Ectodermal cell (in vitro differentiated cells): ENCODE results near the gene PFKFB3.

Experiments used
- H3K27ac ChIP-seq: 2 replicates; pipeline ENCODE4 v1.7.0; 2013; ENCODE audit warnings: mild to moderate bottlenecking, low read depth, low read length; ENCODE audit not compliant: insufficient read depth, poor library complexity, severe bottlenecking
- H3K27me3 ChIP-seq: 2 replicates; pipeline ENCODE4 v1.7.0; 2013; ENCODE audit warnings: mild to moderate bottlenecking, low read length; ENCODE audit not compliant: insufficient read depth, control insufficient read depth, poor library complexity, severe bottlenecking
- H3K36me3 ChIP-seq: one replicate; pipeline ENCODE4 v1.7.0; 2013; ENCODE audit warnings: low read length; ENCODE audit not compliant: control insufficient read depth, insufficient read depth
- H3K4me1 ChIP-seq: one replicate; pipeline ENCODE4 v1.7.0; 2013; ENCODE audit warnings: low read length; ENCODE audit not compliant: control insufficient read depth, insufficient read depth
- H3K4me3 ChIP-seq: 2 replicates; pipeline ENCODE4 v1.7.0; 2013; ENCODE audit warnings: low read depth, low read length, control low read depth; ENCODE audit not compliant: insufficient read depth
- H3K9me3 ChIP-seq: 2 replicates; pipeline ENCODE4 v1.7.0; 2013; ENCODE audit warnings: mild to moderate bottlenecking, low read length, moderate library complexity; ENCODE audit not compliant: control insufficient read depth
- WGBS, 2 experiments: methylation state at CpG; one replicate each; pipeline ENCODE4 v1.1.7; 2013; ENCODE audit warnings: missing lambda C conversion rate in 2 of 2; 5-methylcytosine and 5-hydroxymethylcytosine counted together

Gene PFKFB3

GRCh38 chr10:6211671-6212635 lies 9.2 kb downstream of the PFKFB3 start:
- Histone ChIP-seq H3K4me3 (no peak overlapping the region), H3K27ac (peak overlapping the region; percentile 61), H3K9me3 (no peaks in the 10 kb centered on the region), H3K4me1 (peaks cover 23% of the 10 kb centered on the region), H3K36me3 (peaks cover 28% of the 10 kb centered on the region), H3K27me3 (no peaks in the 10 kb centered on the region)
- WGBS, 2 experiments = 61 to 63% methylated on average over 30 of the region's 30 CpGs

- Histone ChIP-seq H3K27me3 (no peaks in the 10 kb centered on the region), H3K27ac (no peak overlapping the region), H3K9me3 (no peaks in the 10 kb centered on the region), H3K4me1 (peaks cover 23% of the 10 kb centered on the region), H3K4me3 (no peak overlapping the region), H3K36me3 (peaks cover 31% of the 10 kb centered on the region)
- 88 to 93% methylated on average over 3 of the region's 3 CpGs for WGBS, 2 experiments
Observed at GRCh38 chr10:6212806-6213205, 10.1 kb downstream of the PFKFB3 start.

GRCh38 chr10:6213257-6213905 lies 10.6 kb downstream of the PFKFB3 start:
- peaks cover 22% of the 10 kb centered on the region for H3K4me1 ChIP-seq
- WGBS, 2 experiments = 90 to 91% methylated on average over 17 of the region's 17 CpGs
- H3K4me3 ChIP-seq = no peak overlapping the region
- H3K27ac ChIP-seq = no peak overlapping the region
- peaks cover 31% of the 10 kb centered on the region for H3K36me3 ChIP-seq
- no peaks in the 10 kb centered on the region for H3K9me3 ChIP-seq
- no peaks in the 10 kb centered on the region for H3K27me3 ChIP-seq

- Histone ChIP-seq H3K27ac (no peak overlapping the region), H3K4me3 (no peak overlapping the region), H3K27me3 (no peaks in the 10 kb centered on the region), H3K9me3 (no peaks in the 10 kb centered on the region), H3K4me1 (peaks cover 17% of the 10 kb centered on the region), H3K36me3 (peaks cover 31% of the 10 kb centered on the region)
- 95 to 96% methylated on average over 5 of the region's 5 CpGs for WGBS, 2 experiments
Observed at GRCh38 chr10:6213908-6214307, 11.2 kb downstream of the PFKFB3 start.

- Histone ChIP-seq H3K9me3 (no peaks in the 10 kb centered on the region), H3K27me3 (no peaks in the 10 kb centered on the region), H3K4me1 (peaks cover 16% of the 10 kb centered on the region), H3K4me3 (no peak overlapping the region), H3K27ac (no peak overlapping the region), H3K36me3 (peaks cover 36% of the 10 kb centered on the region)
- 96% methylated on average over 7 of the region's 7 CpGs for WGBS, 2 experiments
Observed at GRCh38 chr10:6214612-6215011, 11.9 kb downstream of the PFKFB3 start.

GRCh38 chr10:6215241-6215640 lies 12.5 kb downstream of the PFKFB3 start:
- Histone ChIP-seq H3K4me3 (no peak overlapping the region), H3K27ac (no peak overlapping the region), H3K36me3 (peaks cover 36% of the 10 kb centered on the region), H3K27me3 (no peaks in the 10 kb centered on the region), H3K4me1 (peaks cover 16% of the 10 kb centered on the region), H3K9me3 (no peaks in the 10 kb centered on the region)
- WGBS, 2 experiments = 95 to 96% methylated on average over 19 of the region's 19 CpGs

- H3K4me3 ChIP-seq = no peak overlapping the region
- peaks cover 15% of the 10 kb centered on the region for H3K4me1 ChIP-seq
- H3K27ac ChIP-seq = no peak overlapping the region
- H3K9me3 ChIP-seq = no peaks in the 10 kb centered on the region
- H3K27me3 ChIP-seq = no peaks in the 10 kb centered on the region
- WGBS, 2 experiments = 91 to 92% methylated on average over 24 of the region's 24 CpGs
- H3K36me3 ChIP-seq = peaks cover 43% of the 10 kb centered on the region
Observed at GRCh38 chr10:6215683-6216484, 13.2 kb downstream of the PFKFB3 start.

GRCh38 chr10:6216916-6217315 lies 14.2 kb downstream of the PFKFB3 start:
- Histone ChIP-seq H3K4me1 (peaks cover 5% of the 10 kb centered on the region), H3K9me3 (no peaks in the 10 kb centered on the region), H3K27me3 (no peaks in the 10 kb centered on the region), H3K4me3 (no peak overlapping the region), H3K27ac (no peak overlapping the region), H3K36me3 (peaks cover 49% of the 10 kb centered on the region)
- 89 to 90% methylated on average over 20 of the region's 20 CpGs for WGBS, 2 experiments

- Histone ChIP-seq H3K27ac (no peak overlapping the region), H3K36me3 (peaks cover 56% of the 10 kb centered on the region), H3K4me3 (no peak overlapping the region), H3K9me3 (no peaks in the 10 kb centered on the region), H3K27me3 (no peaks in the 10 kb centered on the region), H3K4me1 (no peaks in the 10 kb centered on the region)
- 96 to 97% methylated on average over 3 of the region's 3 CpGs for WGBS, 2 experiments
Observed at GRCh38 chr10:6217611-6218010, 14.9 kb downstream of the PFKFB3 start.
